ENCODE data around the gene PLPP7.

- TF ChIP-seq CBX2 (IDR thresholded peaks at IDR 0.05; ENCODE audit: borderline replicate concordance, low read depth) (no peak), MAFK (IDR thresholded peaks at IDR 0.05; ENCODE audit: partially characterized antibody) (no peak), RAD21 (conservative IDR thresholded peaks at IDR 0.05 in 1 of 2, IDR thresholded peaks at IDR 0.05 in 1 of 2) (no peak), ZSCAN20 (CRISPR knock-in tag; IDR thresholded peaks at IDR 0.05) (no peak), SREBF2 (IDR thresholded peaks at IDR 0.05) (no peak)
- TF ChIP-seq, protein P1, sequence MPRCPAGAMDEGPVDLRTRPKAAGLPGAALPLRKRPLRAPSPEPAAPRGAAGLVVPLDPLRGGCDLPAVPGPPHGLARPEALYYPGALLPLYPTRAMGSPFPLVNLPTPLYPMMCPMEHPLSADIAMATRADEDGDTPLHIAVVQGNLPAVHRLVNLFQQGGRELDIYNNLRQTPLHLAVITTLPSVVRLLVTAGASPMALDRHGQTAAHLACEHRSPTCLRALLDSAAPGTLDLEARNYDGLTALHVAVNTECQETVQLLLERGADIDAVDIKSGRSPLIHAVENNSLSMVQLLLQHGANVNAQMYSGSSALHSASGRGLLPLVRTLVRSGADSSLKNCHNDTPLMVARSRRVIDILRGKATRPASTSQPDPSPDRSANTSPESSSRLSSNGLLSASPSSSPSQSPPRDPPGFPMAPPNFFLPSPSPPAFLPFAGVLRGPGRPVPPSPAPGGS (IDR thresholded peaks at IDR 0.05): no peak
Observed at GRCh38 chr9:131260751-131261452, 28.6 kb upstream of the PLPP7 start.

Measured in A549 (cell line).